GOT3 (cell line): ENCODE measurements around the gene OSBPL9.

ENCODE experiments used
- DNase-seq: peaks from one replicate; lab custom pipeline; 2025; ENCODE audit warnings: mixed read lengths; lab: John Stamatoyannopoulos, UW

Gene OSBPL9

GRCh38 chr1:51616903-51617708, at the start of gene OSBPL9:
Gene OSBPL9 (plus strand): TSS chr1:51617092. CDS start chr1:51617111, 19 bp downstream.
- DNase-seq: peak; percentile 67

DNA sequence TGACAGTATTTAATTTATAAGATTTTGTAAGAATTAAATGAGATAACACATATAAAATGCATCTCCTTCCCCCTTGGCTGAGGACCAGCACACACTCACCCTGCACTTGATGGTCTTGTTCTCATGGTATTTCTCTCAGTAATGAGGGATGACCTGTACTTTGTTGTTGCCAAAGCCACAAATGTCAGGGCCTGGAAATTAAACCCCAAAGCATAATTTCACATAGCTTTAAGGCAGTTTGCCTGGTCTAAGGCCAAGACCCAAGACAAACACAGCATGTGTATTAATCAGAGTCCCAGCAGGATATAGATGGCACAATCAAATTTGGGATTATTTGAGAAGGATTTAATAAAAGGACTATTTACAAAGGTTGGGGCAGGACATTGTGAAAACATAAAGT, 49.2 kb upstream of the OSBPL9 start:
- no peak for DNase-seq

- no peak for DNase-seq
These were observed 48.5 kb upstream of the OSBPL9 start for GRCh38 chr1:51568231-51568935.

DNA sequence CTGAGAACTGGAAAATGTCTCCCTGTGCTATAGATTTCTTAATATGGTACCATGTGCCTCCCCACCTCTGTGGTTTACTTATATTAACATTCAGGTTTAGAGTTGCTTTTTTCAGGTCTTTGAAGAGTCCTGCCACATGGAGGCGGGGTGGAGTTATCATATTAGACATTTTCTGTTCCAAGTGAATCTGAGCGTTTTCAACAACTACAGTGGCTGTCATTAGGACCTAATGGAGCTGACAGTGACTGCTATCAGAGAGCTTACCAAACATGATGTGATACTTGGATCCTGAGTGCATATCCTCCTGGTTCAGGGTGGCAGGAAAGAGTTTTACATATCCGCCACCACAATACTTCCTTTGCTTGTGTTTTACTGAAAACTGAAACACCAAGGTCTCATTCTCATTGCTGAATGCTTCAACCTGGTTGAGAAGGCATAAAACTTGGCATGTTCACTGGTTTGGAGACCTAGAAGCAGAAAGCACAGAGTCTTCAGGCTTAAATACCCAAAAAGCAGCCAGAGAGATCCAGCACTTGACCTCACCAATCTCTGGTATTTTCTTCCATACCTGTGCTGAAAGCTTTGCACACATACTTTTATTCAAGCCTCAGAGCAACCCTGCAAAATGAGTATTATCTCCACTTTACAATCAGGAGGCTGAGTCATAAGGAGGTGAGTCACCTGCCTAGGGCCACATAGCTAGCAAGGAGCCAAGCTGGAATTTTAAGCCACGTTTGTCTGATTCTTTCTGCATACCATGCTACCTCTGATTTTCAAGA, 47.4 kb upstream of the OSBPL9 start:
- DNase-seq: no peak

- no peak for DNase-seq
These were observed 46.7 kb upstream of the OSBPL9 start for GRCh38 chr1:51570063-51570710.

DNA sequence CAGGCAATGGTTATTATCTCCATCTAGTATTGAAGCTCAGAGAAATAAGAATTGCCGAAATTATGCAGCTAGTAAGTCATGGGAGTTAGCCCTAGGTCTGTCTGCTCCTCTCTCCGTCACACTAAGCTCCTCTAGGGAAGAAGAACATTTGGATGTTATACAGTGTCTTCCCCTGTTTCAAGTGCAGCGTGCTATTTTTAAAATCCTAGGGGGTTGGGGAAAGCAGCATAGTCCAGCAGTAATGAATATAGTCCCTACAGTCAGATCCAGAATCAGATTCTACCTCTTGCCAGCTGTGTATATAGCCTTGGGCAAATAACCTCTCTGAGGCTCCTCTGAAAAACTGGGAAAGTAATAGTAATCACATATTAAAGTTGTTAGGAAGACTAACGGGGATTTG, 44.5 kb upstream of the OSBPL9 start:
- no peak for DNase-seq

DNA sequence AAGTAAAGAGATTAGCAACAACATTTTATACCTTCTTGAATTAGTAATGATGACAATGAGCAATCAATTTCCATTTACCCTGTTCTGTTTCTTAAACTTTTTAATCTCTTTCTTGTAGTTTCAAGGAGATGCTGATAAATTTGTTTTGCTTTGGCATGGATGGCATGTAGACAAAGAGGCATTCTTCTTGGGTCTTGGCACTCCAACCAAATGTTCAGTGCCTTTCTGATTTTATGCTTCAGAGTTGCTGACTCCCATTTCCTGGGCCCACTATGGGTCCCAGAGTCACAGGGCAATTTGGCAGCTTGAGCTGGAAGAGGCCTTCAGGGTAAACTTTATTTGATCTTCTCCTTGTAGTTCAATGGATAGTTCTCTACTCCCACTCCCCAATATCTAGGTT, 42.1 kb upstream of the OSBPL9 start:
- DNase-seq: no peak

GRCh38 chr1:51575406-51576084, 41.3 kb upstream of the OSBPL9 start:
- DNase-seq: no peak

DNA sequence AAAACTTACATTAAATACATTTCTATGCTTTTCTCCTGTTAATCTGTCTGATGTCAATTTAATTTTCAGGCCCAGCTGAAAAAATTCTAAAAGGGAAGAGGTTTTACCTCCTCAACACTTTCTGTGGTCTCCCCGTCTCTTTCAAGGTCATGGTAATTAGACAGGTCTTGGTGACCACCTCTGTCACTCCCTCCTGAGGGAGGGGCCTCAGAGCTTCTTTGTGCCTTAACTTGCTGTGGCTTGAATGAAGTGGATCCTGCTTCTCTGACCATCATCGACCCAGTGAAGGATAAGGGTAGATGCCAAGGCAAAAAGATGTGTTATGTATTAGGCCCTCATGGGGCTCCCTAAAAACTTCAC, 40.8 kb upstream of the OSBPL9 start:
- DNase-seq: no peak

DNA sequence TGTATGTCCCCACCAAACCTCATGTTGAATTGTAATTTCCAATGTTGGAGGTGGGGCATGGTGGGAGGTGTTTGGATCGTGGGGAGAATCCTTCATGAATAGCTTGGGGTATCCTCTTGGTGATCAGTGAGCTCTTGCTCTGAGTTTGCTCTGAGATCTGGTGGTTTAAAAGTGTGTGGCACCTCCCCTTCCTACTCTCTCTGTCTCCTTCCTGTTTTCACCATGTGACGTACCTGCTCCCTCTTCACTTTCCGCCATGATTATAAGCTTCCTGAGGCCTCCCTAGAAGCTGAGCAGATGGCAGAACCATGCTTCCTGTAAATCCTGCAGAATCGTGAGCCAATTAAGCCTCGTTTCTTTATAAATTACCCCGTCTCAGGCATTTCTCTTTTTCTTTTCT, 40.0 kb upstream of the OSBPL9 start:
- DNase-seq: no peak

DNA sequence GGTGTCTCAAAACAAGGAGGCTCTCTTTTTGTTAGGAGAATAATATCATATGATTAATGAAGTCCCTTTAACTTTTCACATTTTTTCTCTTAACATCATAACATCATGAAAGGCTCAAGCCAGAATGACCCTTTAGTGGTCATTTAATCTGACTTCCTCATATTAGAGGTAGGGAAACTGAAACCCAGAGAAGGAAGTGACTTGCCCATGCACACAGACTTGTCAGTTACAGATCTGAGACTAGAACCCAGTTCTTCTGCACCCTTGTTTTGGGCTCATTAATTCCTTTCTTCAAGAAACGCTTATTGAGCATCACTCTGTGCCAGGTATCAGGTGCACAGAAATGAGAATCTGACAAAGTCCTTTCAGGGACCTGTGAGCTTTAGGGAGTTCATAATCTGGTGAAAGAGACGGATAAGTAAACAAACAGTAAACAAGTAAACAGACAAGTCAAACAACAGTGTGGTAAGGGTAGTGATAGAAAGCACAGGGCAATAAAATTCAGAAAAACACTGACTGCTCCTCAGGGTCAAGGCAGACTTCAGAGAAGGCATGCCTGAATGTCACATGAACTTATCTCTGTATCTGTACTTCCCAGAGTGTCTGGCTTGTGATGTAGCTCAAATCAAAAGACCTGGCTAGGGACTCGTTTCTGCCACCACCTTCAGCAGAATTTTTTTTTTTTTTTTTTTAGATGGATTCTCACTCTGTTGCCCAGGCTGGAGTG, 38.3 kb upstream of the OSBPL9 start:
- DNase-seq: no peak

DNA sequence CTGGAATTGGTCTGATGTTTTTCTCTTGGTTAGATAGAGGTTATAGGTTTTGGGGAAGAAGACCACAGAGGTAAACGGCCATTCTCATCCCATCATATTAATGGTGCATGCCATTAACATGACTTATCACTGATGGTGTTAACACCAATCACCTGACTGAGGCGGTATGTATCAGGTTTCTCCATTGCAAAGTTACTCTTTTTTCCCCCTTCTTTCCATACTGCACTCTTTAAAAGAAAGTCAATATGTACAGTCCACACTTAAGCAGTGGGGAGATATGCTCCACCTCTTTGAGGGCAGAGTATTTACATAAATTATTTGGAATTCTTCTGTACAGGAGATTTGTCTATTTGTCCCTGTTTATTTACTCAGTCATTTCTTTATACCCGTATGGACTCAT, 35.7 kb upstream of the OSBPL9 start:
- no peak for DNase-seq

- DNase-seq: no peak
These were observed 33.4 kb upstream of the OSBPL9 start for GRCh38 chr1:51583532-51583931.

DNA sequence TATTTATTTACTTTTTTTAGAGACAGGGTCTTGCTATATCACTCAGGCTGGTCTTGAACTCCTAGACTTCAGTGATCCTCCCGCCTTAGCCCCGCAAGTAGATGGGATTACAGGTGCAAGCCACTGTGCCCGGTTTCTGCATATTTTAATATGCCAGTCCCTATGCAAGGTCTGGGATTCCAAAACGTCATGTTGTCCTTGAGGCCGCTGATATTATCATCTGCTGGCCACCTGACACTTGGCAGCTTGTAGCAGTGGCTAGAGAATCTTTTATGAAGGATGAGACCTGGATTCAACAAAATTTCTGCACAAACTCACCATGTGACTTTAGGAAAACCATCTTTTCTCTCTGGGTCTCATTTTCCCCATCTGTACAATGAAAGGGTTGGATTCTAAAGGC, 32.9 kb upstream of the OSBPL9 start:
- no peak for DNase-seq

DNA sequence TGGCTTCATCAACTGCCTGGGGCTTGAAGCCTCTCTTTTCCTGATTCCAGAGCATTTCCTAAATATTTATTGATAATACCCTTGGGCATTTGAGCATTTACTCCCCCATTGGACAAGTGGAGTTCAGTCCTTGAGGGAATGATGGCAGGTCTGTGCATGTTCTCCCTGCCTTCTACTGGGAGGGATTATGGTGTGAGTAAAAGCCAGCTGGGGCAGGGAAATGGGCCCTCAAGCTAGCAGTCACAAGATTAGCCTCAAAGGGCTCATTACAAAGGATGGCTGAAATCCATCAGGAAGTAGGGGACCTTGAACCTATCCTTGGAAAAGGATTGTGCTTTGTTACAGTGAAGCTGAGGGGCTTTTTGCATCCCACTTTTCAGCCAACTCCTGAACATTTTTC, 24.2 kb upstream of the OSBPL9 start:
- DNase-seq: no peak

GRCh38 chr1:51594716-51595115, 22.2 kb upstream of the OSBPL9 start:
- DNase-seq: no peak

DNA sequence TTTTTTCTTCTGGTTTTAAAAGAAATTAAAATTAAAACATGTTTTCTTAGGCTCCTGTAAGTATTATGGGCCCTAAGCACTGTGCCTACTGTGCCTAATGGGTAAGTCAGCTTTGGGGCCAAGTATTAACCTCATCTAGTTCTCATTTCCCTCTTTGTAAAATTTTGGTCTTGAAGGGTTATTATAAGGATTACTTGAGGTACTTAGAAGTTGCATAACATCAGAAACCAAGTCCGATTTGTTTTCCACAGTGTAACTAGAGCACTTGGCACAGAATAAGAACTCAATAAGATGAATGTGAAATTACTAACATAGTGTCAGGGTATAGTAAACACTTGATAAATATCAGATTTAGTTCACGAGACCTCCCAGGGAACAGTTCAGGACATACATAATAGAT, 16.4 kb upstream of the OSBPL9 start:
- DNase-seq: no peak

- no peak for DNase-seq
These were observed 15.9 kb upstream of the OSBPL9 start for GRCh38 chr1:51600965-51601364.

GRCh38 chr1:51605961-51606723, 10.8 kb upstream of the OSBPL9 start:
- DNase-seq: no peak

GRCh38 chr1:51607681-51608095, 9.2 kb upstream of the OSBPL9 start:
- DNase-seq: no peak
